Activated T-helper 1 cell treated with Interleukin-2 at 50 U/mL for 16 hours (primary cell): Measurements from ENCODE around the gene EXOSC7.

Experiments used
- DNase-seq: peaks from one replicate; pipeline ENCODE4 v3.0.0-alpha.2; 2020; ENCODE audit warnings: low read depth

The EXOSC7 gene

GRCh38 chr3:44993471-44994205 is 17.6 kb downstream of the EXOSC7 start:
- DNase-seq = no peak

- DNase-seq = no peak
Measured at GRCh38 chr3:44995142-44995770, 19.2 kb downstream of the EXOSC7 start.

GRCh38 chr3:44996556-44996969 is 20.5 kb downstream of the EXOSC7 start:
- no peak for DNase-seq

- DNase-seq = no peak
Measured at GRCh38 chr3:44999782-45000181, 23.7 kb downstream of the EXOSC7 start.

- no peak for DNase-seq
Measured at GRCh38 chr3:45000823-45001222, 24.8 kb downstream of the EXOSC7 start.

- no peak for DNase-seq
Measured at GRCh38 chr3:45001738-45002137, 25.7 kb downstream of the EXOSC7 start.

GRCh38 chr3:45002139-45002660 is 26.2 kb downstream of the EXOSC7 start:
- DNase-seq = no peak

- no peak for DNase-seq
Measured at GRCh38 chr3:45002720-45003119, 26.7 kb downstream of the EXOSC7 start.

- DNase-seq = no peak
Measured at GRCh38 chr3:45003406-45003805, 27.4 kb downstream of the EXOSC7 start.

GRCh38 chr3:45003859-45004258 is 27.8 kb downstream of the EXOSC7 start:
- no peak for DNase-seq

- DNase-seq = no peak
Measured at GRCh38 chr3:45007091-45007490, 31.0 kb downstream of the EXOSC7 start.

GRCh38 chr3:45008117-45008516 is 32.1 kb downstream of the EXOSC7 start:
- DNase-seq = no peak

- no peak for DNase-seq
Measured at GRCh38 chr3:45009868-45010267, 33.8 kb downstream of the EXOSC7 start.

- DNase-seq = no peak
Measured at GRCh38 chr3:45010811-45011333, 34.8 kb downstream of the EXOSC7 start.

GRCh38 chr3:45011756-45012508 is 35.9 kb downstream of the EXOSC7 start:
- no peak for DNase-seq

GRCh38 chr3:45012577-45012976 is 36.5 kb downstream of the EXOSC7 start:
- DNase-seq = no peak

GRCh38 chr3:45016916-45017315 is 40.9 kb downstream of the EXOSC7 start:
- DNase-seq = no peak

- no peak for DNase-seq
Measured at GRCh38 chr3:45017821-45018220, 41.8 kb downstream of the EXOSC7 start.

- no peak for DNase-seq
Measured at GRCh38 chr3:45020534-45020933, 44.5 kb downstream of the EXOSC7 start.

GRCh38 chr3:45021524-45022297 is 45.7 kb downstream of the EXOSC7 start:
- DNase-seq = no peak

- no peak for DNase-seq
Measured at GRCh38 chr3:45023675-45024074, 47.6 kb downstream of the EXOSC7 start.
